Measurements from ENCODE around the gene CARNS1. TPM values are rescaled to one million over a fixed set of nuclear protein-coding genes. Genes with fewer than 3 reads are reported as not detected.

Gene CARNS1
- total and polyA plus RNA-seq, 2 of the 8 experiments (the other 6 are each of a cell fraction or from before 2014, with no cell fraction given), result 0.82 to 1.1 TPM

GRCh38 chr11:67445515-67445914, 30.0 kb downstream of the CARNS1 start:
- 85% methylated on average over 5 of the region's 5 CpGs; no CpG with 5 or more reads in 1 of the 2 experiments for WGBS, 2 experiments (ENCODE audit: extremely low coverage in 1 of 2, insufficient coverage in 1 of 2, insufficient read length in 1 of 2, insufficient replicate concordance in 2 of 2, low coverage in 1 of 2, low lambda C conversion rate in 2 of 2, missing lambda C conversion rate in 1 of 2)
- Histone ChIP-seq H3K4me1 (replicated peaks in 1 of 4; ENCODE audit: control insufficient read depth in 3 of 4, insufficient read depth in 4 of 4, low read length in 3 of 4) (peaks cover 0 to 6% (median 3%) of the 10 kb centered on the region in 4 experiments; a peak in 4 of 7 replicates), H2AK5ac (ENCODE audit: low read depth, low read length) (no peak overlapping the region), H3K14ac (ENCODE audit: insufficient read length) (no peak overlapping the region), H3K23ac (ENCODE audit: insufficient read length) (no peak overlapping the region), H2BK12ac (ENCODE audit: low read depth, low read length) (no peak overlapping the region), H3K4me2 (ENCODE audit: insufficient read depth in 1 of 2, low read depth in 2 of 2, low read length in 2 of 2) (no peak overlapping the region), H3K23me2 (ENCODE audit: low read depth, low read length) (peaks cover 2% of the 10 kb centered on the region; the same call in 1 of the 2 replicates), H3K4me3 (ENCODE audit: extremely low read depth in 1 of 4, insufficient read depth in 2 of 4, low read depth in 3 of 4, low read length in 4 of 4) (no peak overlapping the region), H2AFZ (ENCODE audit: low read length) (no peak overlapping the region), H4K91ac (replicated peaks; ENCODE audit: insufficient read length, low read length) (no peak overlapping the region), H3K36me3 (ENCODE audit: control insufficient read depth in 2 of 4, insufficient read depth in 4 of 4, low read length in 3 of 4) (peaks cover 0 to 5% (median 3%) of the 10 kb centered on the region in 4 experiments; a peak in 3 of 8 replicates), H4K20me1 (replicated peaks in 1 of 2; ENCODE audit: control insufficient read depth in 1 of 2, insufficient read depth in 2 of 2, low read length in 2 of 2) (peaks cover 4 to 7% of the 10 kb centered on the region in 2 experiments), H3K27me3 (replicated peaks in 1 of 4; ENCODE audit: control insufficient read depth in 3 of 4, extremely low read depth in 1 of 4, insufficient read depth in 3 of 4, low read length in 3 of 4) (no peaks in the 10 kb centered on the region), H3K79me1 (ENCODE audit: low read depth, low read length) (0 out of 2 replicates have a peak, but pooled peaks cover 2% of the 10 kb centered on the region), H3K18ac (ENCODE audit: extremely low read depth, low read length) (no peak overlapping the region), H2BK5ac (ENCODE audit: low read depth, low read length) (no peak overlapping the region), H3K9ac (replicated peaks in 1 of 4; ENCODE audit: extremely low read depth in 1 of 4, low read depth in 3 of 4, low read length in 3 of 4) (no peak overlapping the region), H3K27ac (ENCODE audit: low read depth, low read length) (no peak overlapping the region), H4K8ac (ENCODE audit: extremely low read depth, insufficient read depth, low read length) (no peak overlapping the region), H3K56ac (replicated peaks; ENCODE audit: insufficient read length, low read depth, low read length) (no peak overlapping the region), H3K79me2 (ENCODE audit: control insufficient read depth in 1 of 2, insufficient read depth in 2 of 2, low read length in 2 of 2) (no peaks in the 10 kb centered on the region), H2BK20ac (ENCODE audit: low read length) (no peak overlapping the region), H3K9me3 (ENCODE audit: insufficient read depth in 2 of 2, low read depth in 1 of 2, low read length in 1 of 2) (no peaks in the 10 kb centered on the region), H2BK120ac (replicated peaks; ENCODE audit: low read depth, low read length) (no peak overlapping the region), H3K4ac (replicated peaks; ENCODE audit: insufficient read length, low read depth, low read length) (no peak overlapping the region), H2BK15ac (ENCODE audit: low read length) (no peak overlapping the region), H4K5ac (ENCODE audit: insufficient read length, low read depth, low read length) (no peak overlapping the region)
- FAIRE-seq, result no peak
- ChIA-PET POLR2A (ENCODE audit: partially characterized antibody) (interaction anchor here (1.2 kb wide), 1 partner anchor 10 kb away, joined by 3 read pairs; no protein-coding TSS in a partner anchor), CTCF (ENCODE audit: partially characterized antibody) (no interaction called here)
- no peak for DNase-seq (ENCODE audit: low read depth in 1 of 2, low spot score in 2 of 2)
- TF ChIP-seq GTF2F1 (IDR thresholded peaks at IDR 0.05; ENCODE audit: borderline replicate concordance, low read depth, low read length) (no peak), TBP (IDR thresholded peaks at IDR 0.05; ENCODE audit: low read depth, low read length) (no peak), MAFK (IDR thresholded peaks at IDR 0.05; ENCODE audit: low read depth, low read length) (no peak), BRCA1 (IDR thresholded peaks at IDR 0.05; ENCODE audit: low read depth, low read length) (no peak), ATF2 (IDR thresholded peaks at IDR 0.05; ENCODE audit: low read length) (no peak), JUND (IDR thresholded peaks at IDR 0.05; ENCODE audit: low read length) (no peak), SP4 (IDR thresholded peaks at IDR 0.05; ENCODE audit: low read length) (no peak), CBX8 (IDR thresholded peaks at IDR 0.05; ENCODE audit: borderline replicate concordance, low read depth, low read length) (no peak), NANOG (IDR thresholded peaks at IDR 0.05; ENCODE audit: insufficient read depth, low read depth, low read length, poor library complexity, severe bottlenecking) (no peak), EZH2 (IDR thresholded peaks at IDR 0.05; ENCODE audit: low read depth, low read length, severe bottlenecking) (no peak), FOSL1 (IDR thresholded peaks at IDR 0.05; ENCODE audit: insufficient read depth, low read depth, low read length) (no peak), SAP30 (IDR thresholded peaks at IDR 0.05; ENCODE audit: insufficient read depth, insufficient replicate concordance, low read length) (no peak), TEAD4 (IDR thresholded peaks at IDR 0.05; ENCODE audit: low read depth, low read length) (no peak)
